GM18499 (cell line): ENCODE results near the gene DOHH.
"Not testable (repeated sequence)": the region's sequence is repeated elsewhere in the genome, so short reads cannot be mapped to it uniquely, and the experiment has no call there.

Experiments
- ATAC-seq: cut with Tn5 transposase; IDR thresholded peaks from one replicate; pipeline ENCODE4 v1.9.1; 2021; ENCODE audit warnings: moderate number of reproducible peaks; ENCODE audit not compliant: insufficient read depth, unreplicated experiment

Gene DOHH

GRCh38 chr19:3448616-3449334 lies 51.7 kb downstream of the DOHH start:
- ATAC-seq: no peak

GRCh38 chr19:3446657-3447056 lies 53.8 kb downstream of the DOHH start:
- not testable (repeated sequence) for ATAC-seq

- ATAC-seq: no peak
These were observed 55.7 kb downstream of the DOHH start for GRCh38 chr19:3444695-3445234.

GRCh38 chr19:3443840-3444694 lies 56.4 kb downstream of the DOHH start:
- ATAC-seq: no peak

- no peak for ATAC-seq
These were observed 57.9 kb downstream of the DOHH start for GRCh38 chr19:3442487-3443071.

GRCh38 chr19:3441986-3442329 lies 58.5 kb downstream of the DOHH start:
- no peak for ATAC-seq

GRCh38 chr19:3441089-3441985 lies 59.1 kb downstream of the DOHH start:
- no peak for ATAC-seq
